OCI-LY1 (cell line): Measurements from ENCODE around the gene EDC4.

ENCODE experiments used
- EZH2 ChIP-seq: fragments of 200-600 bp; sonication (generic), shearing (Covaris generic); IDR thresholded peaks from 2 replicates; pipeline ENCODE4 v1.8.0; 2017; ENCODE audit warnings: borderline replicate concordance, mixed run types, mild to moderate bottlenecking, antibody characterized with exemption, low read length, moderate library complexity, mixed read lengths
- TF ChIP-seq, protein P1 (sequence below): fragments of 200-600 bp; sonication (generic), shearing (Covaris generic); IDR thresholded peaks from 2 replicates; pipeline ENCODE4 v1.5.1; 2017; ENCODE audit warnings: mild to moderate bottlenecking, antibody characterized with exemption, low read length, moderate library complexity, mixed read lengths

DNA sequence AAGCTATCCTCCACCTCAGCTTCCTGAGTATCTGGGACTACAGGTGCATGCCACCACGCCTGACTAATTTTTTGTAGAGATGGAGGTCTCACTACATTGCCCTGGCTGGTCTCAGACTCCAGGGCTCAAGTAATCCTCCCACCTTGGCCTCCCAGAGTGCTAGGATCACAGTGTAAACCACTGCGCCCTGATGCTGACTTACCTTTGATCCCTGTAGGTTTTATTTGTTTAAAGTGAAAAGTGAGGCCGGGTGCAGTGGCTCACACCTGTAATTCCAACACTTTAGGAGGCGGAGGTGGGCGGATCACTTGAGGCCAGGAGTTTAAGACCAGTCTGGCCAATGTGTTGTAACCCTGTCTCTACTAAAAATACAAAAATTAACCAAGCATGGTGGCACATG is 28.9 kb downstream of the EDC4 start:
- TF ChIP-seq, protein P1, sequence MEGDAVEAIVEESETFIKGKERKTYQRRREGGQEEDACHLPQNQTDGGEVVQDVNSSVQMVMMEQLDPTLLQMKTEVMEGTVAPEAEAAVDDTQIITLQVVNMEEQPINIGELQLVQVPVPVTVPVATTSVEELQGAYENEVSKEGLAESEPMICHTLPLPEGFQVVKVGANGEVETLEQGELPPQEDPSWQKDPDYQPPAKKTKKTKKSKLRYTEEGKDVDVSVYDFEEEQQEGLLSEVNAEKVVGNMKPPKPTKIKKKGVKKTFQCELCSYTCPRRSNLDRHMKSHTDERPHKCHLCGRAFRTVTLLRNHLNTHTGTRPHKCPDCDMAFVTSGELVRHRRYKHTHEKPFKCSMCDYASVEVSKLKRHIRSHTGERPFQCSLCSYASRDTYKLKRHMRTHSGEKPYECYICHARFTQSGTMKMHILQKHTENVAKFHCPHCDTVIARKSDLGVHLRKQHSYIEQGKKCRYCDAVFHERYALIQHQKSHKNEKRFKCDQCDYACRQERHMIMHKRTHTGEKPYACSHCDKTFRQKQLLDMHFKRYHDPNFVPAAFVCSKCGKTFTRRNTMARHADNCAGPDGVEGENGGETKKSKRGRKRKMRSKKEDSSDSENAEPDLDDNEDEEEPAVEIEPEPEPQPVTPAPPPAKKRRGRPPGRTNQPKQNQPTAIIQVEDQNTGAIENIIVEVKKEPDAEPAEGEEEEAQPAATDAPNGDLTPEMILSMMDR = no peak
- TF ChIP-seq EZH2 = no peak
